Uterus (tissue), 2 donors: Measurements from ENCODE around the gene MAPRE3.

Experiments used
- CTCF ChIP-seq, 4 experiments: fragments of 200-600 bp in 2 of 4; fragments of 450-650 bp in 2 of 4; sonication (generic) in 2 of 4; IDR thresholded peaks; one replicate each; pipeline ENCODE4 v1.5.1; 2016 to 2019; ENCODE audit warnings: antibody characterized with exemption in 4 of 4, mild to moderate bottlenecking in 2 of 4, moderate library complexity in 1 of 4
- POLR2A ChIP-seq, 2 donors: fragments of 450-650 bp; IDR thresholded peaks; one replicate each; pipeline ENCODE4 v1.6.1; 2016; ENCODE audit warnings: antibody characterized with exemption in 2 of 2, mild to moderate bottlenecking in 1 of 2, moderate library complexity in 1 of 2

- TF ChIP-seq CTCF (IDR thresholded peaks at IDR 0.05) (no peak), POLR2A (IDR thresholded peaks at IDR 0.05) (no peak)
Observed at GRCh38 chr2:26971911-26972786, 1.7 kb downstream of the MAPRE3 start.
